Neutrophil (primary cell): ENCODE measurements around the gene GALNTL6.

ENCODE experiments used
- H3K27ac ChIP-seq: fragments of 200-600 bp; sonication (generic); 2 replicates; pipeline ENCODE4 v1.5.1; 2016; ENCODE audit warnings: mild to moderate bottlenecking, moderate library complexity
- H3K27me3 ChIP-seq: fragments of 200-600 bp; sonication (generic); 2 replicates; pipeline ENCODE4 v1.6.0; 2016; ENCODE audit warnings: mild to moderate bottlenecking
- H3K36me3 ChIP-seq: fragments of 200-600 bp; sonication (generic); 2 replicates; pipeline ENCODE4 v1.5.1; 2017
- H3K4me1 ChIP-seq, 2 experiments: fragments of 200-600 bp in 1 of 2; sonication (generic) in 1 of 2; 1 replicate in 1 of 2; 2 replicates in 1 of 2; pipeline versions ENCODE4 v1.5.1 to v1.6.1; 2013 to 2016; ENCODE audit warnings: low read depth in 1 of 2, low read length in 1 of 2, mild to moderate bottlenecking in 1 of 2, moderate library complexity in 1 of 2; ENCODE audit not compliant: control insufficient read depth in 1 of 2, insufficient read depth in 1 of 2
- H3K4me3 ChIP-seq, 2 experiments: fragments of 200-600 bp in 1 of 2; sonication (generic) in 1 of 2; 1 replicate in 1 of 2; 2 replicates in 1 of 2; pipeline ENCODE4 v1.5.1; 2013 to 2016; ENCODE audit warnings: low read depth in 1 of 2, low read length in 1 of 2, mild to moderate bottlenecking in 1 of 2, moderate library complexity in 1 of 2
- H3K9me3 ChIP-seq: fragments of 200-600 bp; sonication (generic); 2 replicates; pipeline ENCODE4 v1.5.1; 2016
- CTCF ChIP-seq: fragments of 200-600 bp; sonication (generic); IDR thresholded peaks from 2 replicates; pipeline ENCODE4 v1.5.1; 2016; ENCODE audit warnings: antibody characterized with exemption

Gene GALNTL6

GRCh38 chr4:172997217-172997609 is 1184.0 kb downstream of the GALNTL6 start:
- no peak for TF ChIP-seq CTCF
- Histone ChIP-seq H3K4me3 (no peak overlapping the region), H3K27ac (no peak overlapping the region), H3K27me3 (no peaks in the 10 kb centered on the region), H3K36me3 (no peaks in the 10 kb centered on the region), H3K9me3 (no peaks in the 10 kb centered on the region), H3K4me1 (no peaks in the 10 kb centered on the region)

GRCh38 chr4:172997856-172998255 is 1184.7 kb downstream of the GALNTL6 start:
- no peak overlapping the region for H3K27ac ChIP-seq
- H3K9me3 ChIP-seq, result no peaks in the 10 kb centered on the region
- H3K36me3 ChIP-seq, result no peaks in the 10 kb centered on the region

GRCh38 chr4:172998527-172999469 is 1185.6 kb downstream of the GALNTL6 start:
- Histone ChIP-seq H3K4me1 (peaks cover 7 to 11% of the 10 kb centered on the region in 2 experiments), H3K4me3 (no peak overlapping the region), H3K36me3 (no peaks in the 10 kb centered on the region), H3K27me3 (no peaks in the 10 kb centered on the region), H3K9me3 (no peaks in the 10 kb centered on the region), H3K27ac (no peak overlapping the region)
- TF ChIP-seq CTCF, result no peak

More at GRCh38 chr4:172997856-172998255, 1184.7 kb downstream of the GALNTL6 start:
- no peak for TF ChIP-seq CTCF
- peaks cover 1 to 5% of the 10 kb centered on the region in 2 experiments for H3K4me1 ChIP-seq
- H3K27me3 ChIP-seq, result no peaks in the 10 kb centered on the region
- H3K4me3 ChIP-seq, result no peak overlapping the region

- no peak for TF ChIP-seq CTCF
- Histone ChIP-seq H3K36me3 (no peaks in the 10 kb centered on the region), H3K27ac (no peak overlapping the region), H3K4me3 (no peak overlapping the region), H3K4me1 (peaks cover 7 to 11% of the 10 kb centered on the region in 2 experiments), H3K9me3 (no peaks in the 10 kb centered on the region), H3K27me3 (no peaks in the 10 kb centered on the region)
These were observed 1188.4 kb downstream of the GALNTL6 start for GRCh38 chr4:173001571-173001970.

GRCh38 chr4:173002830-173003561 is 1189.8 kb downstream of the GALNTL6 start:
- Histone ChIP-seq H3K9me3 (no peaks in the 10 kb centered on the region), H3K4me3 (no peak overlapping the region), H3K4me1 (peaks cover 7 to 11% of the 10 kb centered on the region in 2 experiments), H3K36me3 (no peaks in the 10 kb centered on the region), H3K27ac (no peak overlapping the region), H3K27me3 (no peaks in the 10 kb centered on the region)
- TF ChIP-seq CTCF, result no peak
